HG03439 (cell line): ENCODE measurements around the gene HSF2BP.
"Not testable (repeated sequence)": the region's sequence is repeated elsewhere in the genome, so short reads cannot be mapped to it uniquely, and the experiment has no call there.

ENCODE experiments used
- ATAC-seq: cut with Tn5 transposase; IDR thresholded peaks from one replicate; pipeline ENCODE4 v1.9.1; 2021; ENCODE audit warnings: mild to moderate bottlenecking, moderate library complexity; ENCODE audit not compliant: unreplicated experiment

The HSF2BP gene

GRCh38 chr21:43599728-43600127, 59.6 kb downstream of the HSF2BP start:
- no peak for ATAC-seq

DNA sequence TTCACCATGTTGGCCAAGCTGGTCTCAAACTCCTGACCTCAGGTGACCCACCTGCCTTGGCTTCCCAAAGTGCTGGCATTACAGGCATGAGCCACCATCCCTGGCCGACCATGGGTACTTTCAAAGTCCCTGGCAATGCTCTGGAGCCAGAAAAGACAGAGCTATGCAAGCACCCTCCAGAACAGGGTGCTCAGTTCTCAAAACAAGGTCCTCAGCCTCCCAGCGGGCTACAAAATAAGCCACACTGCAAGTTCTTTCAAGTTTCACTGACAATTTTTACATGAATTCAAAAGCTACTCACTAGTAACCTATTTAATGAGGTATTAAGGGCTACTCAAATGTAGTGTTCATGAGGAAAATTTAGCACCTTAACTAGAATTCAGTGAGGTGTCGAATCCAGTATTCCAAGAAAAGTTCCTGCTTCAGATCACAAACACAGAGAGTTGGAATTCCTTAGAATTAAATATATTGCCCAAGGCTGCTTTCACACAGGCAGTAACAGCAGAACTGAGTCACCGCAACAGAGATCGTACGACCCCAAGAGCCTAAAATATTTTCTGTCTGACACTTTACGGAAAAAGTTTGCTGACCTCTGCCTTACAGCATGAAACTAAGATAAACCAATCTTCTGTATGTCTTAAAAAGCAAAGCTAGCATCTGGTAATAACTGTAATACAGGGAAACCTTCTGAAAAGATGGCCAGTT, 60.7 kb downstream of the HSF2BP start:
- no peak for ATAC-seq

DNA sequence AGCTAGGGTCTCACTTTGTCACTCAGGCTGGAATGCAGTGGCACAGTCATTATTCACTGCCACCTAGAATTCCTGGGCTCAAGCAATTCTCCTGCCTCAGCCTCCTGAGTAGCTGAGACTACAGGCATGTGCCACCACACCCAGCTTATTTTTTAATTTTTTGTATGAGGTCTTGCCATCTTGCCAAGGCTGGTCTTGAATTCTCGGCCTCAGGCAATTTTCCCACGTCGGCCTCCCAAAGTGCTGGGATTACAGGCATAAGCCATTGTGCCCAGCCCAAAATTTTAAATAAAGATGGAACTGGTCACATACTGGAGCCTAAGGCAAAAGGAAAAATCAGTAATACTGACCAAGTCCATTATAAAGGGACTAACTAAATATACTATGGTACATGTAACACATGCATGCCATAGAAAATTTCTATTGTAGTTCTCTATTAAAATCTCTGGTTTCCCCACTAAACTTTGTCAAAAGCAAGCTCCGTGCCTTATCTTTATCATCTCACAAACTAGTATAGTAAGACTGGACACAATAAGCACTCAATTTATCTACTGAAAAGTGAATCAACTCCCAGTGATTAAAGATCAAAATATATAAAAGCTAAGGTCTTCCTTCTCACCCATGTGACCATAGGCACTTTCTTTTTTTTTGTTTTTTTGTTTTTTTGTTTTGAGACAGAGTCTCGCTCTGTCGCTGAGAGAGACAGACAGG, 61.6 kb downstream of the HSF2BP start:
- ATAC-seq, result no peak

DNA sequence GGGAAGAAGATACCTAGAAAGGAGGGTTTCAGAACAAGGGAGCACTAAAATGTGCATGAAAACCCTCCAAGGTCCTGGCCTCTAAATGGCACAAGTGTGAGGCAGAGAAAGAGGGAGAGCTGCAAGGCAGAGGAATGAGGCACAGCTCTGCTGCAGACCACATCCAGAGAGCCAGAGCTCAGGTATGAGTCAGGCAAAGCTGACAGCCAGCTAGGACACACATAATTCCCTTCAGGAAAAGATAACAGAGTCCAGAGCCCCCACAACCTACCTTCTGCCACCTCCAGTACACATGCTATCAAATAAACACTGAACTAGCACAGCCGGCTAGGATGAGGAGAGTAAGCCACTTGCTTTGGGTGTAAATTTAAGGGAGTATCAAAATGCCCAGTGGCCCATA, 62.2 kb downstream of the HSF2BP start:
- no peak for ATAC-seq

- ATAC-seq, result no peak
Measured at GRCh38 chr21:43596616-43597015, 62.7 kb downstream of the HSF2BP start.

GRCh38 chr21:43595769-43596168, 63.5 kb downstream of the HSF2BP start:
- not testable (repeated sequence) for ATAC-seq

DNA sequence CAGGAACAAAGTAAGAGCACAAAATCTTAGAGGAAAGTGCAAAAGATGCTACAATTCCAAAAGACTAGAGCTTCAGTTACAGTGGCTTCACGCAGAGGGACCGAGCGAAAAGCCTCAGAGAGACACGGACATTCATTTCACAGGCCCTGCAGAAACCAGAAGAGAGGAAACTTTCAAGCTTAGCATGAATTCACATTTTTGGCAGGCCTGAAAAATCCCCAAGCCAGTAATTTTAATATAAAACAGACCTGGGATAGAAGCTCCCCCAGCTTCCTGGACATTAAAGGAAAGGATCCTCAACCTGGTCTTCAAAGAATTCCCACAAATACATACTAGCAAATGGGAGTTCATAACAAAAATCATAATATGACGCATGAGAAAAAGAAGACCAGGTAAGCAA, 66.2 kb downstream of the HSF2BP start:
- no peak for ATAC-seq

DNA sequence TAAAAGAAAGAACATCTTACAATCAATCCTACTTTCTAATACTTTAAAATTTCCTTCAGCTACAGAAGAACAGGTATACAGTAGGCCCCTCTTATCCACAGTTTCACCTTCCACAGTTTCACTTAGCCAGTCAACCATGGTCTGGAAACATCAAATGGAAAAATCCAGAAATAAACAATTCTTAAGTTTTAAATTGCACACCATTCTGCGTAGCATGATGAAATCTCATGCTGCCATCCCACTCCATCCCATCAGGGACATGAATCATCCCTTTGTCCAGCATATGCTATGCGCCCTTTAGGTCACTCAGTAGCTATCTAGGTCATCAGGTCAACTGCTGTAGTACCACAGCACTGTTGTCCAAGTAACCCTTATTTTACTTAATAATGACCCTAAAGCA, 67.7 kb downstream of the HSF2BP start:
- ATAC-seq, result no peak

DNA sequence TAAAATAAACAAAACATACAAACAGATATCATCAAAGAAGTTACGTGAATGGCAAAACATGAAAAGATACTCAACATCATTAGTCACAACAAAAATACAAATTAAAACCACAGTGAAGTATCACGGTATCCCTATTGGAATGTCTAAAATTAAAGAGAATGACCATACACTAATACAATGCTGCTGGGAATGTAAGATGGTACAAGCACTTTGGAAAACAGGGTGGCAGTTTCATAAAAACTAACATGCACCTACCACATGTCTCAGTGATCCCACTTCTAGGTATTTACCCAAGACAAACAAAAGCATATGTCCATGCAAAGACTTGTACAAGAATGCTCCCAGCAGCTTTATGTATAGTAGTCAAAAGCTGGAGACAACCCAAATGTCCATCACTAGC, 69.1 kb downstream of the HSF2BP start:
- ATAC-seq, result no peak

GRCh38 chr21:43588957-43589356, 70.3 kb downstream of the HSF2BP start:
- no peak for ATAC-seq

GRCh38 chr21:43585924-43586413, 73.3 kb downstream of the HSF2BP start:
- ATAC-seq, result no peak

- ATAC-seq, result no peak
Measured at GRCh38 chr21:43585514-43585913, 73.8 kb downstream of the HSF2BP start.

DNA sequence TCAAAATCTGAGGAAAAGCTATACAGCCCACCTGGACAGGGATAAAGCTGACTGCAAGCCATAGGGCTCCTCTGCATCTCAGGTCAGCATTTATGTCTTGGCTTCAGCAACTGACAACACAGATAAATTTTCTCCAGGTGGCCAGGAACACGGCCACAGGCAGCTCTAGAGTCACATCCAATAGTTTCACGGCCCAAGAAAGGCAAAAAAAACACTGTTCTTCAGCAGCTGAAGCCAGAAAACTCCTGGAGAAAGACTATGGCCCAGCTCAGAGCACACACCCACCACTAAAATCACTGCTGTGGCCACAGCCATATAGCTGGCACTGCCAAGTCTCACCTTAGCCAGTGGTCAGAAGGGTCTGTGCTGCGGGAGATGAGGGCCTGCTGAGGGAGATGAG, 77.8 kb downstream of the HSF2BP start:
- ATAC-seq, result no peak

DNA sequence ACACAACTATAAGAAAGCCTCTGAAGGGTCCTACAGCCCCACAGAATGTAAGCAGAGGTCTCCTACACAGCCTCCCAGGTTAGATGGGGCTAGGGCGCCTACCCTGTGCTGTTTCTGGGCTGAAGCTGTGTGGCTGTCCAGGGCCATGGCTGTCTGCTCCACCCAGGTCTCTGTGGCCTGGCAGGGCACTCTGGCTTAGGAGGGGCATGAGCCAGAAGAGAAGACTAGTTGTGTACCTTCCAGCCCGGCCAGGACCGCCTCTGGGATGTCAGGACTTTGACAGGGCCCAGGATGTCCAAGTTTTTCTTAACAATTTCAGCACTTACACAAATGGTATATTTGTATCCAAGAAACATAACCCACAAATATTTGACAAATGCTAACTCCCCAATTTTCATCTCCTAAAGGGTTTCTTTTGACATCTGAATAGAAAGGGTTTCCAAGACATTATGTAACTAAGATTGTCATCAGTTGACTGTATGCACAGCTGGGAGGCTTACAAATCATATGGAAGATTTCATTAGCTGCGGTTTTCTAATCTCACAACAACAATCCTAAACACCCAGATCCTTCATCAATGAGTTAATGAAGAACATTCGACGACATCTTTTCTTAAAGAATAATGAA, 80.5 kb downstream of the HSF2BP start:
- ATAC-seq, result no peak

DNA sequence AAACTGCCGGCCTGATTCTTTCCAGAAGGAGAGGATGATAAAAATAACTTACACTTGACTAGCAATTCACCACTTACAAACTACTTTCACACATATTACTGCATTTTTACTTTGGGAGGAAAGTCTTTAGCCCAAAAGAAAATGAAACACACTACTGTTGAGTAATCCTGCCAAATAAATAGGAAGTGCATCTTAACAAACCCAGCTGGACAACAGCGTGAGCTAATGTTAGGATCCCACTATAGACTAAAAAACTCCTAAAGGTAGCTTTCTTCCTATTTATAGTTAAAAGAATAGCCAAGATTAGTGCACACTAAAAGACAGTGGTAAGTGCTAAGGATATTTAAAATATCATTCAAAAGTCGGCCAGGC, 83.8 kb downstream of the HSF2BP start:
- no peak for ATAC-seq

GRCh38 chr21:43574741-43575472, 84.4 kb downstream of the HSF2BP start:
- ATAC-seq, result no peak

GRCh38 chr21:43573921-43574320, 85.4 kb downstream of the HSF2BP start:
- no peak for ATAC-seq

GRCh38 chr21:43572446-43572845, 86.8 kb downstream of the HSF2BP start:
- ATAC-seq, result no peak

DNA sequence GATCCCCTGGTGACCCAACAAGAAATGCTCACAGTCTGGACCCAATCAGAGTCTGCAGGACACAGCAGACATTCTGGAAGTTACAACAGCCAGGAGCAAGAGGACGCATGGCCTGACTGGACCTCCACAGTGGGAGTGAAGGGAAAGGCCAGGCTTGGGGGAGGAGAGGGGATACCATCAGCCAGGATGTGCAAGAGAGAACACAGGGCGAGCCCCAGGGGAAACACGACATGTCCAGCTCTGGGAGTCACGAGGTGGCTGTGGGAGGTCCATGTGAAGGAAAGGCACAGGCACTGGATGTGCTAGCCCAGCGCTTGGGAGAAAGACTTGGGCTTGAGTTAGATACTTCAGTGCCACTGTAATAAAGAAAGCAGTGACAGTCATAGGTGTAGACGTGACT, 87.3 kb downstream of the HSF2BP start:
- ATAC-seq, result no peak

GRCh38 chr21:43570195-43570594, 89.1 kb downstream of the HSF2BP start:
- ATAC-seq, result not testable (repeated sequence)

GRCh38 chr21:43562451-43562850, 96.8 kb downstream of the HSF2BP start:
- not testable (repeated sequence) for ATAC-seq
